Activated CD4-positive, alpha-beta memory T cell treated with anti-CD3 and anti-CD28 coated beads, Interleukin-2, amount 10 ng/mL, durations not matched to agents 7 days and 5 days (primary cell): ENCODE results near the gene NCOR1. TPM values are rescaled to one million over a fixed set of nuclear protein-coding genes. Genes with fewer than 3 reads are reported as not detected.

Experiments used
- CTCF ChIA-PET: fragments of 350-600 bp; sonication (Branson Sonifier 250); formaldehyde crosslinking; loops from one replicate; lab custom pipeline; 2021; ENCODE audit warnings: antibody characterized with exemption, inconsistent platforms; lab: Charles Lee
- POLR2A ChIA-PET: fragments of 350-600 bp; sonication (Branson Sonifier 250); formaldehyde crosslinking; loops from one replicate; lab custom pipeline; 2021; ENCODE audit warnings: antibody characterized with exemption; lab: Charles Lee
- DNase-seq: peaks from one replicate; pipeline ENCODE4 v3.0.0-alpha.2; 2020
- H3K27ac Mint-ChIP-seq: one replicate; pipeline ENCODE4 v1.8.0; 2021; ENCODE audit warnings: mild to moderate bottlenecking, mixed read lengths
- H3K27me3 Mint-ChIP-seq: one replicate; pipeline ENCODE4 v1.8.0; 2021; ENCODE audit warnings: mixed read lengths
- H3K36me3 Mint-ChIP-seq: one replicate; pipeline ENCODE4 v1.8.0; 2021; ENCODE audit warnings: low read depth, mixed read lengths
- H3K4me1 Mint-ChIP-seq: one replicate; pipeline ENCODE4 v1.8.0; 2021; ENCODE audit warnings: mixed read lengths
- H3K4me3 Mint-ChIP-seq: one replicate; pipeline ENCODE4 v1.8.0; 2021; ENCODE audit warnings: mild to moderate bottlenecking, mixed read lengths
- H3K9me3 Mint-ChIP-seq: one replicate; pipeline ENCODE4 v1.8.0; 2021; ENCODE audit warnings: mixed read lengths
- total RNA-seq, 2 experiments: library from RNA; stranded (reverse); gene quantifications; one replicate each; pipeline ENCODE4 v1.2.3, GENCODE V29; 2021

The NCOR1 gene
- total RNA-seq, 2 experiments from 2014 or later, result 136 to 141 TPM

DNA sequence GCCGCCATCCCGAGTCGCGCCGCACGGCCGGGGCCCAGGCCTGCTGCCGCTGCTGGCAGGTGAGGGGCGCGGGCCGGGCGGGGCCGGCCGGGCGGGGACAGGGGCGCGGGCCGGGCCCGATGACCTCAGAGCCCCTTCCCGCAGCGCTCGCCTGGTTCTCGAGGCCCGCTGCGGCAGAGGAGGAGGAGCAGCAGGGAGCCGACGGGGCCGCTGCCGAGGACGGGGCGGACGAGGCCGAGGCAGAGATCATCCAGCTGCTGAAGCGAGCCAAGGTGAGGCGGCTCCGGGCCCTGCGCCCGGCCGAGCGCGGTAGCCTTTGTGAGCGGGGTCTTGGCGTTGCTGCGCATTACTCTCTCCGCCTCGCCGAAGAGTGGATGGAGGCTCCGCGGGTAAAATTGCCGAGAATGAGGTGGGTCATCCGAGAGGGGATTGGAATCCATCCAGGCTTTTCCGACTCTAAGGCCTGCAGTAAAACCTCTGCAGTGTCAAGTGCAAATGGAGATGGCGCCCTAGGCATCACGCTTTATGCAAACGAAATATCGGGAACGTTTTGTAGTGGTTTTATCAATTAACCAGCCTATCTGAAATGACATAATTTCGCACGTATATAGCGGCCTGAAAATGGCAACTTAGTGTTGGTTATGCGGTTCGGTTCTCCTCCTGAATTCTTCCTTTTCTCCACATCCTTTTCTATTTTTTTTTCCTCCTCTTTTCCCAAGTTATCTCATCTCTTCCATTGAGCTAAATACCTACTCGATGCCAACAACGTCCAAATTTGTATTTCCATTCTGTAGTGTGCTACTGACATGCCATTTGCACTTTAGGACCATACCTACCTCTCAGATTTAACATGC lies 215.1 kb downstream of the NCOR1 start:
- Mint-ChIP-seq H3K36me3 (peaks cover 46% of the 10 kb centered on the region), H3K27me3 (no peaks in the 10 kb centered on the region), H3K27ac (peak overlapping the region; percentile 86), H3K9me3 (no peaks in the 10 kb centered on the region), H3K4me1 (peaks cover 34% of the 10 kb centered on the region), H3K4me3 (peak overlapping the region; percentile 88)
- DNase-seq, result no peak
- ChIA-PET POLR2A (interaction anchor here (0.7 to 3.3 kb wide), 13 partner anchors 9 to 380 kb away, joined by 3 to 22 read pairs (median 3); partner anchors contain the start of genes ADORA2B and UBB), CTCF (interaction anchor here (1.1 to 3.4 kb wide), 7 partner anchors 9 to 343 kb away, joined by 3 to 17 read pairs (median 5); partner anchors contain the start of gene ADORA2B)

GRCh38 chr17:15999141-15999973 lies 216.0 kb downstream of the NCOR1 start, which contains the start of the genes TTC19 and ZSWIM7:
Gene TTC19, plus strand, starts transcription at chr17:15999824. Its CDS starts 25 bp downstream, at chr17:15999849.
Gene ZSWIM7, minus strand, starts transcription at chr17:15999704. Its CDS starts 110 bp downstream, at chr17:15999594.
- Mint-ChIP-seq H3K4me1 (peaks cover 34% of the 10 kb centered on the region), H3K36me3 (peaks cover 38% of the 10 kb centered on the region), H3K27ac (peak within 1 kb of the TSS; percentile 97), H3K4me3 (peak within 1 kb of the TSS; percentile 94), H3K9me3 (no peaks in the 10 kb centered on the region), H3K27me3 (no peaks in the 10 kb centered on the region)
- peak; percentile 95 for DNase-seq
- CTCF ChIA-PET, result interaction anchor here (0.7 to 3.4 kb wide), 11 partner anchors 10 to 381 kb away, joined by 3 to 17 read pairs (median 4); partner anchors contain the start of gene ADORA2B
- POLR2A ChIA-PET, result interaction anchor here (0.7 to 3.3 kb wide), 12 partner anchors 10 to 381 kb away, joined by 3 to 22 read pairs (median 4); partner anchors contain the start of genes ADORA2B and UBB

GRCh38 chr17:15998031-15998562 lies 217.2 kb downstream of the NCOR1 start:
- H3K9me3 Mint-ChIP-seq, result no peaks in the 10 kb centered on the region
- CTCF ChIA-PET, result interaction anchor here (1.5 to 3.4 kb wide), 4 partner anchors 11 to 169 kb away, joined by 4 to 17 read pairs (median 10); partner anchors contain the start of gene ADORA2B
- DNase-seq, result no peak
- H3K27ac Mint-ChIP-seq, result no peak overlapping the region
- H3K27me3 Mint-ChIP-seq, result no peaks in the 10 kb centered on the region
- H3K36me3 Mint-ChIP-seq, result peaks cover 25% of the 10 kb centered on the region
- POLR2A ChIA-PET, result interaction anchor here (1.3 to 3.3 kb wide), 3 partner anchors 12 to 53 kb away, joined by 3 to 22 read pairs (median 3); partner anchors contain the start of gene ADORA2B
- peaks cover 29% of the 10 kb centered on the region for H3K4me1 Mint-ChIP-seq
- H3K4me3 Mint-ChIP-seq, result no peak overlapping the region

DNA sequence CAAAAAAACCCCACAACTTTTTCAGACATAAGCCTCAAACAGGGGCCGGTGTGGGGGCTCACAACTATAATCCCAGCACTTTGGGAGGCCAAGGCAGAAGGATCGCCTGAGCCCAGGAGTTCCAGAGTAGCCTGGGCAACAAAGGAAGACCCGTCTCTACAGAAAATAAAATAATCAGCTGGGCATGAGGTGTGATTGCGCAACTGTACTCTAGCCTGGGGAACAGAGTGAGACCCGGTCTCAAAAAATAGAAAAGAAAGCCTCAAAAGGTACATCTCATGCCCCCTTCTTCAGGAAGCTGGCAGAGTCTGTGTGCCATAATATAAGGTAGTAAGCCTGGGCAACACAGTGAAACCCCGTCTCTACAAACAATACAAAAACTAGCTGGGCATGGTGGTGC lies 219.0 kb downstream of the NCOR1 start:
- Mint-ChIP-seq H3K27ac (no peak overlapping the region), H3K4me1 (peaks cover 15% of the 10 kb centered on the region), H3K9me3 (no peaks in the 10 kb centered on the region), H3K36me3 (peaks cover 8% of the 10 kb centered on the region), H3K27me3 (no peaks in the 10 kb centered on the region), H3K4me3 (no peak overlapping the region)
- ChIA-PET POLR2A (no interaction called here), CTCF (interaction anchor here (1.2 kb wide), 1 partner anchor 168 kb away, joined by 3 read pairs; no protein-coding TSS in a partner anchor)
- no peak for DNase-seq

DNA sequence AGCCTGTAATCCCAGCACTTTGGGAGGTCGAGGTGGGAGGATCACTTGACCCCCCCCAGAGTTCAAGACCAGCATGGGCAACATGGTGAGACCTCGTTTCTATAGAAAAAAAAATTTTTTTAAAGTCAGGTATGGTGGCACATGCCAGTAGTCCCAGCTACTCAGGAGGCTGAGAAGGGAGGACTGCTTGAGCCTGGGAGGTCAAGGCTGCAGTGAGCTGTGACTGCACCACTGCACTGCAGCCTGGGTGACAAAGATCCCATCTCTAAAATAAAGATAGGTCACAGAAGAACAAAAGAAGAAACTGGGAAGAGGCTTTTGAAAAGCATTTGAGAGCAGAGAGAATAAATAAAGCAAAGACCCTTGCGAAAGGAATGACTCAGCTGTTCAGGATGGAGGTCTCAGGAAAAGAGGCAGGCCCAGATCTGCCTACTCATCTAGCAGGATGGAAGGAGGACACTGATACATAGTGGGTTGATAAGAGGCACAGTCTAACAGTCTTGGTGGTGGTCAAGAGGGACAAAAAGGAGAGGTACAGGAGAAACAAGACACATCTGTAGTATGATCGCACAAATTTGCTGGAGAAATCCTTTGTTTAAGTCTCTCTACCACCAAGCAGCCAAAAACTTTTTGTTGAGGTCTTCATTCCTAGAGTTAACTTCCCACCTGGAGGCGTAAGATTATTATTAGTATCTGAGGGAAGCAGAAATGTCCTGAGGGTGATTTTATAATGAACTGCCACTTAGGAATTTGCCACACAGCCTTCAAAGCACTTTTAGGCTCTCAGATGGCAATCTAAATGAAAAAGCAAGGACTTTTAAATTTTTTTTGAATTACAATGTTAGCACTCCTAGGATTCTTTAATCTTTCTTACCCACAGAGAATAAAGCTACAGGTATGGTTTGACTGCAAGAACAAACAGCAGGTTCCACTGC lies 233.4 kb downstream of the NCOR1 start:
- Mint-ChIP-seq H3K4me1 (peaks cover 17% of the 10 kb centered on the region), H3K36me3 (peaks cover 20% of the 10 kb centered on the region), H3K4me3 (no peak overlapping the region), H3K27me3 (no peaks in the 10 kb centered on the region), H3K27ac (no peak overlapping the region), H3K9me3 (no peaks in the 10 kb centered on the region)
- DNase-seq, result no peak
- ChIA-PET CTCF (no interaction called here), POLR2A (no interaction called here)

DNA sequence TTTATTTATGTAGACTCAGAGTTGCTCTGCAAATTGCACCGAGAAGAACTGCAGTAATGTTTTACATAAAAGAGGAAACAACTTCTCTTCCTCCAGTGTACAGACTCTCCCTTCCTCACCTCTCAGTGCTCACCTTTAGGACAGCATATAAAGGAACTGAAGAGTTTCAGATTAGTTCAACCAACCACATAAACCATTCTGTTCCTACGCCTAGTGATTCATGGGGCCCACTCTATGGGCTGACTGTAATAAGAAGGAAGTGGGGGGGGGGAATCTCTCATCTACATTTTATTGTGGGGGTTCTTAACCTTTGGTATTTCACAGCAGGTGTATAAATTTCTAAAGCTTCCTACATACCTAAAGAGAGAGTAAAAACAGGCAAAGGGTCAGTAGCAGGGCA lies 234.1 kb downstream of the NCOR1 start:
- H3K9me3 Mint-ChIP-seq, result no peaks in the 10 kb centered on the region
- POLR2A ChIA-PET, result no interaction called here
- no peak overlapping the region for H3K4me3 Mint-ChIP-seq
- H3K27me3 Mint-ChIP-seq, result no peaks in the 10 kb centered on the region
- peaks cover 20% of the 10 kb centered on the region for H3K36me3 Mint-ChIP-seq
- CTCF ChIA-PET, result no interaction called here
- H3K4me1 Mint-ChIP-seq, result peaks cover 17% of the 10 kb centered on the region
- no peak for DNase-seq
- H3K27ac Mint-ChIP-seq, result no peak overlapping the region

Other genes with a start within 250 kb of the NCOR1 start
- 10 to 100 TPM in 1 of 2 experiments, 1 to 10 TPM in 1; 7.2 to 10.1 TPM for gene ZSWIM7, start 215.8 kb downstream of the NCOR1 start, total RNA-seq
- gene TTC19, start 215.7 kb downstream of the NCOR1 start, total RNA-seq, result 10 to 100 TPM; 22.7 to 25.6 TPM
- gene PIGL, start 1.7 kb upstream of the NCOR1 start, total RNA-seq, result 10 to 100 TPM; 30.5 to 35.2 TPM
- gene CENPV, start 137.9 kb upstream of the NCOR1 start, total RNA-seq, result 10 to 100 TPM in 1 of 2 experiments, 1 to 10 TPM in 1; 9.4 to 12.3 TPM
- 1,000 to 10,000 TPM; 1,185 TPM for gene UBB, start 165.6 kb upstream of the NCOR1 start, total RNA-seq
- gene TRPV2, start 200.0 kb upstream of the NCOR1 start, total RNA-seq, result 100 to 1,000 TPM; 131 to 142 TPM